HG03469 (cell line): ENCODE measurements around the gene FES.

Experiments used
- ATAC-seq: cut with Tn5 transposase; IDR thresholded peaks from one replicate; pipeline ENCODE4 v1.9.1; 2021; ENCODE audit warnings: mild to moderate bottlenecking, moderate library complexity, moderate number of reproducible peaks; ENCODE audit not compliant: unreplicated experiment

The FES gene

GRCh38 chr15:90890839-90891238, 6.5 kb downstream of the FES start:
- ATAC-seq: no peak

GRCh38 chr15:90891346-90891949, 7.1 kb downstream of the FES start:
- ATAC-seq: no peak

- ATAC-seq: no peak
These were observed 7.7 kb downstream of the FES start for GRCh38 chr15:90892023-90892422.

GRCh38 chr15:90892498-90893174, 8.3 kb downstream of the FES start:
- no peak for ATAC-seq

- ATAC-seq: no peak
These were observed 9.1 kb downstream of the FES start for GRCh38 chr15:90893175-90894090.

- no peak for ATAC-seq
These were observed 11.3 kb downstream of the FES start for GRCh38 chr15:90895571-90896117.

GRCh38 chr15:90897131-90897655, 12.9 kb downstream of the FES start:
- ATAC-seq: peak; percentile 69

GRCh38 chr15:90901175-90902039, 17.1 kb downstream of the FES start:
- ATAC-seq: no peak

- peak; percentile 38 for ATAC-seq
These were observed 17.9 kb downstream of the FES start for GRCh38 chr15:90902040-90902839.

GRCh38 chr15:90902840-90903732, 18.8 kb downstream of the FES start, which contains the start of gene MAN2A2:
MAN2A2 (plus strand) TSS chr15:90903302; CDS start chr15:90904208, 906 bp downstream.
- peak; percentile 38 for ATAC-seq

GRCh38 chr15:90903733-90904536, 19.6 kb downstream of the FES start:
- ATAC-seq: no peak

GRCh38 chr15:90904746-90905145, 20.4 kb downstream of the FES start:
- no peak for ATAC-seq

- ATAC-seq: no peak
These were observed 21.2 kb downstream of the FES start for GRCh38 chr15:90905306-90906180.

- no peak for ATAC-seq
These were observed 22.0 kb downstream of the FES start for GRCh38 chr15:90906181-90906849.

- ATAC-seq: no peak
These were observed 22.9 kb downstream of the FES start for GRCh38 chr15:90907051-90907660.
